ENCODE results near the gene HIVEP1. TPM values are rescaled to one million over a fixed set of nuclear protein-coding genes. Genes with fewer than 3 reads are reported as not detected.

Gene HIVEP1
- total RNA-seq, 1 donor: 21.8 TPM

DNA sequence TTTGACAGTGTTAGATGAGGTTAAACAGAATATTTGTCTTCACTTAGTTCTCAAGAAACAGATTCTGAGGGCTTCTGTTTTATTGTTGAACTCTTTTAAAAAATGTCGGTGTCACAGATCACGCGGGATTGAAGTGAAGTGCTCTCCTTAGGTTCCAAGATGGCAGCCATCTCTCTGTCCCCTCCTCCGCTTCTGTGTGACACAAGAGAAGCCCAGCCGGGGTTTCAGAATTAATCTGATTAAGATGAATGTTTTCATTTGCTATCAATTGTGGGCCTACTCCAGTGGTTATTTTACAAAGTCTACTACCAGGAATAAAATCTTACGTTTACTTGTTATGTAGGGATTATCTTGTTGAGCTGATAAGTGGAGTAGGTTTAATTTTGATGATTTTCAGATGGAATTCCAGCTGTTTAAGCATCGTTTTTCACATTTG, 10.9 kb downstream of the HIVEP1 start:
- no peak for TF ChIP-seq CTCF (IDR thresholded peaks at IDR 0.05; ENCODE audit: insufficient read depth, low read length)
- no peak for DNase-seq (ENCODE audit: low read depth)
- no peak overlapping the region for H3K4me3 ChIP-seq (ENCODE audit: low read depth, low read length)

GRCh38 chr6:12024216-12024615, 12.1 kb downstream of the HIVEP1 start:
- TF ChIP-seq CTCF (IDR thresholded peaks at IDR 0.05; ENCODE audit: insufficient read depth, low read length): no peak
- DNase-seq (ENCODE audit: low read depth): no peak
- H3K4me3 ChIP-seq (ENCODE audit: low read depth, low read length): no peak overlapping the region

DNA sequence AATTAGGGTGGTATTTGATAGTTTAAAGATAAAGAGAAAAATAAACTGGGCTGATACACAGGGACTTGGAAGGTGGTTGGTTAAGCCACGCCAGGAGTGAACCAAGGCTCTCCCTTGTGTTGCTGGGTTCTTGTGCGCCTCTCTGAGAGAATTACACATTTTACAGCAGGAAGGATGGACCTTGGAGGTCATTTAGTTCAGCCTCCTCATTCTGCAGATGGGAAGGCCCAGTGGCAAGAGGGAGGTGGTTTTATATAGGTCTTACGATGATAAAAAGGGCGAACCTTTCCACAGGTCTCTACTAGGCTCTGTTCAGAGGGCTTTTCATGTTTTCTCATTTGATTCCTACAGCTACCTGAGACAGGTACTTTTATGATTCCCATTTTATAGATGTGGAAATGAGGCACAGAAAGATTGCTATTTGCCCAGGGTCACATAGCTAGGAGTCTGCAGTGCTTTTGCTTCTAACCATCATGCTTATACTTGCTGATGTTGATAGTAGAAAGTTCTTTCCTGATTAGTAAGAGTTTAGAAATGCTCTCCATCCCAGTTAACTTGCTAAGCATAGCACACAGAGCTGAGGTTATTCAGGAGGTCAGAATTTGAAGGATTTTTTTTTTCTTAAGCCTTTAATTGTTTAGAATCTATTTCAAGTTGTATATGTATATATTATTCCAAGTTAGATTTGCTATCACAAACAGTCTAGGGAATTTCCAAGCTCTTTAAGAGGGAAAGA, 12.8 kb downstream of the HIVEP1 start:
- no peak overlapping the region for H3K4me3 ChIP-seq (ENCODE audit: low read depth, low read length)
- no peak for TF ChIP-seq CTCF (IDR thresholded peaks at IDR 0.05; ENCODE audit: insufficient read depth, low read length)
- DNase-seq (ENCODE audit: low read depth): peak; percentile 67

GRCh38 chr6:12026120-12026519, 14.0 kb downstream of the HIVEP1 start:
- TF ChIP-seq CTCF (IDR thresholded peaks at IDR 0.05; ENCODE audit: insufficient read depth, low read length): no peak
- no peak overlapping the region for H3K4me3 ChIP-seq (ENCODE audit: low read depth, low read length)
- no peak for DNase-seq (ENCODE audit: low read depth)

DNA sequence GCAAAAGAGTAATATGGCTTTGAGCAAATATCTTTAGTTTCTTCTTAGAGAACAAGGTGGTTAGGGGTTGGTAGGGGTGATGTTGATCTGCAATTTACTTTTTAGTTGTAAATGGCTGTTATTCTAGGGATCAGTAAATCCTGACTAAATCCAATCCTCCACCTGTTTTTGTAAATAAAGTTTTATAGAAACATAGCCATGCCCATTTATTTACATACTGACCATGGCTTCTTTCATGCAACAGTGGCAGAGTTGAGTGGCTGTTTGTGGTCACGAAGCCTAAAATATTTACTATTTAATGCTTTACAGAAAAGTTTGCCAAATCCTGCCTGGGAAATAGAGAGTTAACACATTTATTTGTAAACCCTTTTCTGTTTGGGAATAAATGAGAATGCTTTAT, 14.7 kb downstream of the HIVEP1 start:
- no peak overlapping the region for H3K4me3 ChIP-seq (ENCODE audit: low read depth, low read length)
- no peak for TF ChIP-seq CTCF (IDR thresholded peaks at IDR 0.05; ENCODE audit: insufficient read depth, low read length)
- no peak for DNase-seq (ENCODE audit: low read depth)

DNA sequence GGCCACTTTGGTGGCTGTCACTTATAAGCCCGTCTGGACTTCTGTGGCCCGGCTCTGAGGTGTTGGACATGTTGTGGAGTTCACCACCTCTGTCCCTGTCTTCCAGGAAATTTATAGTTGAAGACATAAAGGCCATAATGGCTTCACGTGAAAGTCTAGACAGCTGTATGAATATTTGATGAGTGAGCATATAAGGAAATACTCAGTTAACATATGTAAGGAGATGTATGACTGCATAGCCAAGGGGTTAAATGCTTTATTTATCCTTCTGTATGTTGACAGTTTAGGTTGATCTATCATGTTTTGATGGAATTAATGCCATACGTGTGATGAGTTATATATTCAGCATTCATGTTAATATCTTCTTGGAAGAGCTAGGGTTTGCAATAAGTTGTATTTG, 16.1 kb downstream of the HIVEP1 start:
- DNase-seq (ENCODE audit: low read depth): no peak
- no peak for TF ChIP-seq CTCF (IDR thresholded peaks at IDR 0.05; ENCODE audit: insufficient read depth, low read length)
- no peak overlapping the region for H3K4me3 ChIP-seq (ENCODE audit: low read depth, low read length)
